ENCODE results near the gene CHD8.
A peak's percentile ranks its signal among the peaks of the same experiment; 100 is the strongest.
"Not testable (repeated sequence)": the region's sequence is repeated elsewhere in the genome, so short reads cannot be mapped to it uniquely, and the experiment has no call there.

CHD8 gene

GRCh38 chr14:21455912-21456667 is at the start of gene CHD8:
Gene CHD8, minus strand, starts transcription at chr14:21456123. Its CDS starts 24,480 bp downstream, at chr14:21431643.
- peak; percentile 98 to 99 for DNase-seq (ENCODE audit: extremely low read depth in 1 of 2, low read depth in 1 of 2)

- DNase-seq (ENCODE audit: extremely low read depth in 1 of 2, low read depth in 1 of 2) = no peak
Observed at GRCh38 chr14:21505012-21505553, 49.2 kb upstream of the CHD8 start.

GRCh38 chr14:21503376-21503775 is 47.5 kb upstream of the CHD8 start:
- no peak for DNase-seq (ENCODE audit: extremely low read depth in 1 of 2, low read depth in 1 of 2)

GRCh38 chr14:21501568-21501967 is 45.6 kb upstream of the CHD8 start:
- no peak for DNase-seq (ENCODE audit: extremely low read depth in 1 of 2, low read depth in 1 of 2)

- no peak for DNase-seq (ENCODE audit: extremely low read depth in 1 of 2, low read depth in 1 of 2)
Observed at GRCh38 chr14:21498540-21499526, 42.9 kb upstream of the CHD8 start.

GRCh38 chr14:21496453-21496852 is 40.5 kb upstream of the CHD8 start:
- DNase-seq (ENCODE audit: extremely low read depth in 1 of 2, low read depth in 1 of 2) = no peak

- DNase-seq (ENCODE audit: extremely low read depth in 1 of 2, low read depth in 1 of 2) = no peak
Observed at GRCh38 chr14:21494902-21495762, 39.2 kb upstream of the CHD8 start.

- no peak for DNase-seq (ENCODE audit: extremely low read depth in 1 of 2, low read depth in 1 of 2)
Observed at GRCh38 chr14:21486640-21487087, 30.7 kb upstream of the CHD8 start.

GRCh38 chr14:21476925-21477681 is 21.2 kb upstream of the CHD8 start, which contains the start of the genes RAB2B and TOX4:
Gene RAB2B, minus strand, starts transcription at chr14:21476959. Its CDS starts 87 bp downstream, at chr14:21476872.
Gene TOX4, plus strand, starts transcription at chr14:21477195. Its CDS starts 84 bp downstream, at chr14:21477279.
- peak; percentile 84 to 87 for DNase-seq (ENCODE audit: extremely low read depth in 1 of 2, low read depth in 1 of 2)

- DNase-seq (ENCODE audit: extremely low read depth in 1 of 2, low read depth in 1 of 2) = peak in 1 of 2 donors; percentile 81
Observed at GRCh38 chr14:21476523-21476924, 20.6 kb upstream of the CHD8 start.

GRCh38 chr14:21475767-21476522 is 20.0 kb upstream of the CHD8 start:
- DNase-seq (ENCODE audit: extremely low read depth in 1 of 2, low read depth in 1 of 2) = no peak

- no peak for DNase-seq (ENCODE audit: extremely low read depth in 1 of 2, low read depth in 1 of 2)
Observed at GRCh38 chr14:21467616-21468015, 11.7 kb upstream of the CHD8 start.

- DNase-seq (ENCODE audit: extremely low read depth in 1 of 2, low read depth in 1 of 2) = no peak
Observed at GRCh38 chr14:21455592-21455911, 371 bp downstream of the CHD8 start.

GRCh38 chr14:21454843-21455544 is 929 bp downstream of the CHD8 start:
- DNase-seq (ENCODE audit: extremely low read depth in 1 of 2, low read depth in 1 of 2) = no peak

GRCh38 chr14:21449899-21450216 is 6.1 kb downstream of the CHD8 start:
- DNase-seq (ENCODE audit: extremely low read depth in 1 of 2, low read depth in 1 of 2) = no peak

GRCh38 chr14:21442657-21443056 is 13.3 kb downstream of the CHD8 start:
- not testable (repeated sequence) for DNase-seq (ENCODE audit: extremely low read depth in 1 of 2, low read depth in 1 of 2)

GRCh38 chr14:21440859-21441258 is 15.1 kb downstream of the CHD8 start:
- no peak for DNase-seq (ENCODE audit: extremely low read depth in 1 of 2, low read depth in 1 of 2)

Measured in activated CD8-positive, alpha-beta memory T cell treated with anti-CD3 and anti-CD28 coated beads for 1 hour (primary cell).